ENCODE results near the gene CRYBG1.

The CRYBG1 gene

GRCh38 chr6:106469882-106470281, 109.4 kb downstream of the CRYBG1 start:
- DNase-seq, result no peak

GRCh38 chr6:106470316-106470715, 109.8 kb downstream of the CRYBG1 start:
- DNase-seq, result no peak

- no peak for DNase-seq
Observed at GRCh38 chr6:106470811-106471210, 110.3 kb downstream of the CRYBG1 start.

GRCh38 chr6:106473812-106474211, 113.3 kb downstream of the CRYBG1 start:
- DNase-seq, result no peak

GRCh38 chr6:106474466-106474865, 113.9 kb downstream of the CRYBG1 start:
- DNase-seq, result no peak

GRCh38 chr6:106475284-106475683, 114.8 kb downstream of the CRYBG1 start:
- DNase-seq, result no peak

- DNase-seq, result no peak
Observed at GRCh38 chr6:106476331-106477105, 116.0 kb downstream of the CRYBG1 start.

- no peak for DNase-seq
Observed at GRCh38 chr6:106477146-106477545, 116.6 kb downstream of the CRYBG1 start.

GRCh38 chr6:106477790-106478189, 117.3 kb downstream of the CRYBG1 start:
- no peak for DNase-seq

- no peak for DNase-seq
Observed at GRCh38 chr6:106486236-106486635, 125.7 kb downstream of the CRYBG1 start.

- DNase-seq, result no peak
Observed at GRCh38 chr6:106488494-106489370, 128.2 kb downstream of the CRYBG1 start.

GRCh38 chr6:106490030-106490429, 129.5 kb downstream of the CRYBG1 start:
- no peak for DNase-seq

- DNase-seq, result no peak
Observed at GRCh38 chr6:106490436-106490835, 129.9 kb downstream of the CRYBG1 start.

GRCh38 chr6:106490974-106491373, 130.5 kb downstream of the CRYBG1 start:
- no peak for DNase-seq

- DNase-seq, result no peak
Observed at GRCh38 chr6:106495014-106495413, 134.5 kb downstream of the CRYBG1 start.

GRCh38 chr6:106496823-106497222, 136.3 kb downstream of the CRYBG1 start:
- DNase-seq, result no peak

- no peak for DNase-seq
Observed at GRCh38 chr6:106501960-106502371, 141.4 kb downstream of the CRYBG1 start.

GRCh38 chr6:106502559-106502958, 142.0 kb downstream of the CRYBG1 start:
- DNase-seq, result no peak

- DNase-seq, result no peak
Observed at GRCh38 chr6:106508277-106508676, 147.8 kb downstream of the CRYBG1 start.

GRCh38 chr6:106508834-106509233, 148.3 kb downstream of the CRYBG1 start:
- no peak for DNase-seq

- no peak for DNase-seq
Observed at GRCh38 chr6:106509420-106510089, 149.0 kb downstream of the CRYBG1 start.

GRCh38 chr6:106510090-106510970, 149.8 kb downstream of the CRYBG1 start:
- DNase-seq, result peak; percentile 73 to 80

Data from activated CD4-positive, alpha-beta T cell treated with anti-CD3 and anti-CD28 coated beads, Interleukin-2, amount 50 U/mL, for 48 hours (primary cell).